BJ (cell line): ENCODE measurements around the gene TMEM269. TPM values are rescaled to one million over a fixed set of nuclear protein-coding genes. Genes with fewer than 3 reads are reported as not detected.

Experiments
- CTCF ChIA-PET: fragments of 350-600 bp; formaldehyde crosslinking; extraction: SDS; loops from one replicate; lab custom pipeline; 2021; ENCODE audit warnings: antibody characterized with exemption, inconsistent platforms; lab: Yijun Ruan, JAX
- POLR2A ChIA-PET: fragments of 300-600 bp; sonication (Branson Sonifier 250); formaldehyde crosslinking; extraction: SDS; loops from one replicate; lab custom pipeline; 2021; ENCODE audit warnings: antibody characterized with exemption; lab: Charles Lee
- DNase-seq: peaks from one replicate; pipeline ENCODE4 v3.0.0-alpha.2; 2011; ENCODE audit warnings: low read depth
- H3K27me3 ChIP-seq: 2 replicates; pipeline ENCODE4 v1.6.0; 2011; ENCODE audit warnings: low read length; ENCODE audit not compliant: control insufficient read depth, insufficient read depth
- H3K36me3 ChIP-seq: 2 replicates; pipeline ENCODE4 v1.5.1; 2011; ENCODE audit warnings: low read length; ENCODE audit not compliant: control insufficient read depth, insufficient read depth
- H3K4me3 ChIP-seq: 2 replicates; pipeline ENCODE4 v1.5.1; 2011; ENCODE audit warnings: low read depth, mild to moderate bottlenecking, control low read depth, low read length
- polyA plus RNA-seq: library from polyadenylated mRNA; depleted of rRNA; stranded (reverse); fragments of >200 nt; gene quantifications from 2 replicates; pipeline ENCODE4 v1.2.3, GENCODE V29; 2011
- TF ChIP-seq, protein P1 (sequence below): IDR thresholded peaks from 2 replicates; pipeline ENCODE4 v1.5.1; 2011; ENCODE audit warnings: low read depth, mild to moderate bottlenecking, control low read depth, inconsistent platforms, low read length, moderate library complexity; ENCODE audit not compliant: insufficient read depth

The TMEM269 gene
- polyA plus RNA-seq, 1 experiment, result not detected

GRCh38 chr1:42756956-42757891 lies 27.6 kb upstream of the TMEM269 start:
- CTCF ChIA-PET, result interaction anchor here (0.6 to 2.7 kb wide), 12 partner anchors 9 to 413 kb away, joined by 3 to 17 read pairs (median 3); partner anchors contain the start of genes C1orf50 and P3H1
- POLR2A ChIA-PET, result no interaction called here
- H3K36me3 ChIP-seq, result peaks cover 46% of the 10 kb centered on the region
- no peak for DNase-seq
- no peak overlapping the region for H3K4me3 ChIP-seq
- no peaks in the 10 kb centered on the region for H3K27me3 ChIP-seq
- TF ChIP-seq, protein P1, sequence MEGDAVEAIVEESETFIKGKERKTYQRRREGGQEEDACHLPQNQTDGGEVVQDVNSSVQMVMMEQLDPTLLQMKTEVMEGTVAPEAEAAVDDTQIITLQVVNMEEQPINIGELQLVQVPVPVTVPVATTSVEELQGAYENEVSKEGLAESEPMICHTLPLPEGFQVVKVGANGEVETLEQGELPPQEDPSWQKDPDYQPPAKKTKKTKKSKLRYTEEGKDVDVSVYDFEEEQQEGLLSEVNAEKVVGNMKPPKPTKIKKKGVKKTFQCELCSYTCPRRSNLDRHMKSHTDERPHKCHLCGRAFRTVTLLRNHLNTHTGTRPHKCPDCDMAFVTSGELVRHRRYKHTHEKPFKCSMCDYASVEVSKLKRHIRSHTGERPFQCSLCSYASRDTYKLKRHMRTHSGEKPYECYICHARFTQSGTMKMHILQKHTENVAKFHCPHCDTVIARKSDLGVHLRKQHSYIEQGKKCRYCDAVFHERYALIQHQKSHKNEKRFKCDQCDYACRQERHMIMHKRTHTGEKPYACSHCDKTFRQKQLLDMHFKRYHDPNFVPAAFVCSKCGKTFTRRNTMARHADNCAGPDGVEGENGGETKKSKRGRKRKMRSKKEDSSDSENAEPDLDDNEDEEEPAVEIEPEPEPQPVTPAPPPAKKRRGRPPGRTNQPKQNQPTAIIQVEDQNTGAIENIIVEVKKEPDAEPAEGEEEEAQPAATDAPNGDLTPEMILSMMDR, result peak; percentile 80

DNA sequence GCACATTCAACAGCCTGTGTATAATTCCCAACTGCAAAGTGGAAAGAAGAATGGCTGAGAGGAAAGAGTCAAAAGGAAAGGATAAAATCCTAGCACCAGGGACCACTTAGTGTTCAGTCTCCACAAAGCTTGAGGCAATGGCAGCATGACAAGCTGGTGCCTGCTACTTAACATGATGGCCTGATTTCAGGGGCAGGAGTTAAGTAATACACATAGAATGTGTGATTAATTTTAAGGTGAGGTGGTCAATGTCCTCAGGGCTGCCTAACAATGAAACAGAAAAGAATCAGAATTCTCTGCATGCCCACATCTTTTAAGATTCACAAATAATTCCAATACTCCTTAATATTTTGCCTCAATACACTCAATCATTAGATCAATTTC lies 26.9 kb upstream of the TMEM269 start:
- Histone ChIP-seq H3K27me3 (no peaks in the 10 kb centered on the region), H3K36me3 (peaks cover 47% of the 10 kb centered on the region), H3K4me3 (no peak overlapping the region)
- no peak for DNase-seq
- TF ChIP-seq, protein P1, result no peak
- ChIA-PET CTCF (interaction anchor here (0.8 to 2.7 kb wide), 7 partner anchors 8 to 184 kb away, joined by 3 to 17 read pairs (median 4); partner anchors contain the start of genes C1orf50 and P3H1), POLR2A (no interaction called here)

DNA sequence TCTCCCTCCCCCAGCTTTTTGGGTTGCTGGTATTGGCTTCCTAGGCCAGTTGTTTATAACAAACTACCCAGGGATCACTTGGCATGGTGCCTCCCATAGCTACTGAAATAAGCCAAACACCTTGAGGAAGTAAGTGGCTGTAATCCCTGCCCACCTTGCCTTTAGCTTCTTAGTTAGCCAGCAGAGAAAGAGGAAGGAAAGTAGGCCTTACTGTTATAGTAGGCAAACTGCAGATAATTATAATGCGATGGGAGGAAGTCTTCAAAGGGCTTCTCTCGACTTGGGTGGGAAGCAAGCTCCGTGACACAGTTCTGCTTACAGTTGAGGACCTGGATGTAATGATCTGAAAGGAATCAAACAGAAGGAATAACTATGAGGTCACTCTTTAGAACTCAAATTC lies 26.1 kb upstream of the TMEM269 start:
- POLR2A ChIA-PET, result no interaction called here
- TF ChIP-seq, protein P1, result no peak
- CTCF ChIA-PET, result interaction anchor here (0.8 to 2.7 kb wide), 6 partner anchors 8 to 183 kb away, joined by 3 to 17 read pairs (median 4); partner anchors contain the start of genes C1orf50 and P3H1
- Histone ChIP-seq H3K27me3 (no peaks in the 10 kb centered on the region), H3K4me3 (no peak overlapping the region), H3K36me3 (peaks cover 47% of the 10 kb centered on the region)
- no peak for DNase-seq

DNA sequence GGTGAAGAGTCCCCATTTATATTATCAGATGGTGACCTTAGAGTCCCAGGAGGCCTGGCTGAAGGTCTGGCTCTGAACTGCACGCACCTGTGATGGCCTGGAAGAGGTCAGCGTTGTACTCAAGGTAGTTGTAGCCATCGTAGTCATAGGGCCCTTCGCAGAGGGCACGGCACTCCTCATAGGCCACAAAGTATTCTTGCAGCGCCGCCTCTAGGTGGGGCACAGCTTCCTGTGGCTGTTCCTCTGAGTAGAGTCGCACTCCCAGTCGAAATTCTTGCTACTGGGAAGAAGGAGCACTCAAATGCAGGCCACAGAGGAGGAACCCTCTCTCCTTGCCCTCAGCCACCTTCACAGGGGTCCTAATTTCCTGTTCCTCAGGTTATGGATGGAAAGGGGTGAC lies 25.7 kb upstream of the TMEM269 start:
- Histone ChIP-seq H3K4me3 (no peak overlapping the region), H3K36me3 (peaks cover 44% of the 10 kb centered on the region), H3K27me3 (no peaks in the 10 kb centered on the region)
- CTCF ChIA-PET, result interaction anchor here (0.7 to 1.7 kb wide), 3 partner anchors 20 to 69 kb away, joined by 3 to 4 read pairs (median 3); no protein-coding TSS in a partner anchor
- no peak for DNase-seq
- TF ChIP-seq, protein P1, result no peak
- POLR2A ChIA-PET, result no interaction called here

DNA sequence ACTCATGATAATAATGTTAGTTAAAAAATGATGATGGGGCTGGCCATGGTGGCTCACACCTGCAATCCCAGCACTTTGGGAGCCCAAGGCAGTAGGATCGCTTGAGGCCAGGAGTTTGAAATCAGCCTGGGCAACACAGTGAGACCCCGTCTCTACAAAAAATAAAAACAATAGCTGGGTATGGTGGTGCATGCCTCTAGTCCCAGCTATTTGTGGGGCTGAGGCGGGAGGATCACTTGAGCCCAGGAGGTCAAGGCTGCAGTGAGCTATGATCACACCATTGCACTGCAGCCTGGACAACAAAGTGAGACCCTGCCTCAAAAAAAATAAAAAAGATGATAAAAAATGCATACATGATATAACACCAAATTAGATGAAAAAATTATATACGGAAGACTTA lies 23.2 kb upstream of the TMEM269 start:
- CTCF ChIA-PET, result no interaction called here
- no peaks in the 10 kb centered on the region for H3K27me3 ChIP-seq
- POLR2A ChIA-PET, result no interaction called here
- TF ChIP-seq, protein P1, result no peak
- H3K4me3 ChIP-seq, result no peak overlapping the region
- H3K36me3 ChIP-seq, result peaks cover 23% of the 10 kb centered on the region
- no peak for DNase-seq
